ENCODE measurements around the gene SYNPR.
"Not testable (repeated sequence)": the region's sequence is repeated elsewhere in the genome, so short reads cannot be mapped to it uniquely, and the experiment has no call there.

SYNPR gene

GRCh38 chr3:63639806-63640205, 361.7 kb downstream of the SYNPR start:
- no peak for DNase-seq

GRCh38 chr3:63642488-63642887, 364.4 kb downstream of the SYNPR start:
- DNase-seq = no peak

GRCh38 chr3:63644212-63644797, 366.2 kb downstream of the SYNPR start:
- no peak for DNase-seq

GRCh38 chr3:63644928-63645781, 367.0 kb downstream of the SYNPR start:
- not testable (repeated sequence) for DNase-seq

GRCh38 chr3:63652066-63652725, 374.1 kb downstream of the SYNPR start, which contains the start of gene SNTN:
Gene SNTN, plus strand, starts transcription at chr3:63652675. Its CDS starts 13 bp downstream, at chr3:63652688.
- DNase-seq = no peak

GRCh38 chr3:63654211-63654610, 376.1 kb downstream of the SYNPR start:
- DNase-seq = no peak

- no peak for DNase-seq
These were observed 376.8 kb downstream of the SYNPR start for GRCh38 chr3:63654931-63655330.

- no peak for DNase-seq
These were observed 377.4 kb downstream of the SYNPR start for GRCh38 chr3:63655519-63655918.

GRCh38 chr3:63656786-63657185, 378.7 kb downstream of the SYNPR start:
- no peak for DNase-seq

- no peak for DNase-seq
These were observed 383.1 kb downstream of the SYNPR start for GRCh38 chr3:63661242-63661641.

GRCh38 chr3:63662011-63662410, 383.9 kb downstream of the SYNPR start:
- DNase-seq = no peak

- no peak for DNase-seq
These were observed 384.4 kb downstream of the SYNPR start for GRCh38 chr3:63662500-63662899.

All from activated T-cell treated with anti-CD3 and anti-CD28 coated beads, Interleukin-2, amount 50 U/mL, for 48 hours (primary cell).